Measurements from ENCODE around the gene CHRNA7.
A peak's percentile ranks its signal among the peaks of the same experiment; 100 is the strongest.

The CHRNA7 gene

GRCh38 chr15:32029862-32030781 is at the start of gene CHRNA7:
Gene CHRNA7, plus strand, starts transcription at chr15:32030515. Its CDS starts 80 bp downstream, at chr15:32030595.
- peak; percentile 57 for DNase-seq

- DNase-seq, result no peak
Observed at GRCh38 chr15:31985607-31986006, 44.7 kb upstream of the CHRNA7 start.

- no peak for DNase-seq
Observed at GRCh38 chr15:31993062-31993461, 37.3 kb upstream of the CHRNA7 start.

GRCh38 chr15:31997711-31998110 is 32.6 kb upstream of the CHRNA7 start:
- no peak for DNase-seq

GRCh38 chr15:32003558-32003957 is 26.8 kb upstream of the CHRNA7 start:
- no peak for DNase-seq

GRCh38 chr15:32004249-32004648 is 26.1 kb upstream of the CHRNA7 start:
- DNase-seq, result no peak

GRCh38 chr15:32007355-32007960 is 22.9 kb upstream of the CHRNA7 start:
- DNase-seq, result no peak

- no peak for DNase-seq
Observed at GRCh38 chr15:32014953-32015352, 15.4 kb upstream of the CHRNA7 start.

- DNase-seq, result no peak
Observed at GRCh38 chr15:32020156-32020555, 10.2 kb upstream of the CHRNA7 start.

- no peak for DNase-seq
Observed at GRCh38 chr15:32028921-32029320, 1.4 kb upstream of the CHRNA7 start.

- no peak for DNase-seq
Observed at GRCh38 chr15:32029409-32029861, 880 bp upstream of the CHRNA7 start.

- no peak for DNase-seq
Observed at GRCh38 chr15:32030795-32031194, 480 bp downstream of the CHRNA7 start.

- DNase-seq, result no peak
Observed at GRCh38 chr15:32033186-32033890, 3.0 kb downstream of the CHRNA7 start.

GRCh38 chr15:32034106-32034505 is 3.8 kb downstream of the CHRNA7 start:
- DNase-seq, result no peak

GRCh38 chr15:32035285-32035684 is 5.0 kb downstream of the CHRNA7 start:
- no peak for DNase-seq

GRCh38 chr15:32036971-32037370 is 6.7 kb downstream of the CHRNA7 start:
- no peak for DNase-seq

- DNase-seq, result no peak
Observed at GRCh38 chr15:32041294-32041693, 11.0 kb downstream of the CHRNA7 start.

GRCh38 chr15:32042269-32042972 is 12.1 kb downstream of the CHRNA7 start:
- DNase-seq, result no peak

- no peak for DNase-seq
Observed at GRCh38 chr15:32053719-32054118, 23.4 kb downstream of the CHRNA7 start.

- DNase-seq, result no peak
Observed at GRCh38 chr15:32057876-32058425, 27.6 kb downstream of the CHRNA7 start.

- DNase-seq, result no peak
Observed at GRCh38 chr15:32060706-32061105, 30.4 kb downstream of the CHRNA7 start.

- DNase-seq, result no peak
Observed at GRCh38 chr15:32067115-32067514, 36.8 kb downstream of the CHRNA7 start.

Data from activated CD8-positive, alpha-beta memory T cell treated with anti-CD3 and anti-CD28 coated beads, Interleukin-2, amount 50 U/mL, for 48 hours (primary cell).